HepG2 (cell line): Measurements from ENCODE around the gene PRRC2A. TPM values are rescaled to one million over a fixed set of nuclear protein-coding genes. Genes with fewer than 3 reads are reported as not detected.

Experiments
- ARID2 ChIP-seq: sonication (generic); formaldehyde crosslinking; IDR thresholded peaks from 2 replicates; pipeline ENCODE4 v1.8.1; 2022; ENCODE audit warnings: mild to moderate bottlenecking, missing genetic modification reagents, borderline replicate concordance
- ATF3 ChIP-seq: sonication (generic); formaldehyde crosslinking; IDR thresholded peaks from 2 replicates; pipeline ENCODE4 v1.4.0; 2020; ENCODE audit warnings: missing genetic modification reagents
- BCL6 ChIP-seq: IDR thresholded peaks from 2 replicates; pipeline ENCODE4 v1.6.1; 2016; ENCODE audit warnings: missing genetic modification reagents, missing compliant biosample characterization
- CERS6 ChIP-seq: sonication (generic); formaldehyde crosslinking; IDR thresholded peaks from 2 replicates; pipeline ENCODE4 v1.5.0; 2020; ENCODE audit warnings: missing genetic modification reagents
- DPF2 ChIP-seq: sonication (generic); formaldehyde crosslinking; IDR thresholded peaks from 2 replicates; pipeline ENCODE4 v1.4.0; 2020; ENCODE audit warnings: mild to moderate bottlenecking, low read depth, missing genetic modification reagents, borderline replicate concordance
- E2F2 ChIP-seq: sonication (generic); formaldehyde crosslinking; IDR thresholded peaks from 2 replicates; pipeline ENCODE4 v1.4.0; 2020; ENCODE audit warnings: missing genetic modification reagents, borderline replicate concordance
- ETV5 ChIP-seq: IDR thresholded peaks from 2 replicates; pipeline ENCODE4 v1.6.1; 2018; ENCODE audit warnings: missing biosample characterization, missing genetic modification reagents, inconsistent platforms, borderline replicate concordance
- IRF9 ChIP-seq: sonication (generic); formaldehyde crosslinking; IDR thresholded peaks from 2 replicates; pipeline ENCODE4 v1.8.0; 2022; ENCODE audit warnings: missing genetic modification reagents, mild to moderate bottlenecking, borderline replicate concordance
- KLF16 ChIP-seq, 2 experiments: sonication (generic) in 1 of 2; formaldehyde crosslinking in 1 of 2; IDR thresholded peaks; 2 replicates each; pipeline versions ENCODE4 v1.6.1 to v1.8.0; 2016 to 2023; ENCODE audit warnings: missing genetic modification reagents in 2 of 2, missing compliant biosample characterization in 1 of 2
- MED13 ChIP-seq: sonication (generic); formaldehyde crosslinking; IDR thresholded peaks from 2 replicates; pipeline ENCODE4 v1.5.0; 2020; ENCODE audit warnings: missing genetic modification reagents
- MXD3 ChIP-seq: IDR thresholded peaks from 2 replicates; pipeline ENCODE4 v1.6.1; 2016; ENCODE audit warnings: mild to moderate bottlenecking, missing biosample characterization, missing genetic modification reagents
- NPAS2 ChIP-seq: sonication (generic); formaldehyde crosslinking; IDR thresholded peaks from 2 replicates; pipeline ENCODE4 v1.8.0; 2022; ENCODE audit warnings: mild to moderate bottlenecking, missing genetic modification reagents, borderline replicate concordance
- POLR2AphosphoS2 ChIP-seq: IDR thresholded peaks from 2 replicates; pipeline ENCODE4 v1.6.1; 2011; ENCODE audit warnings: low read depth, low read length, improper control_type of control experiment
- SMAD9 ChIP-seq: sonication (generic); formaldehyde crosslinking; IDR thresholded peaks from 2 replicates; pipeline ENCODE4 v1.5.1; 2020; ENCODE audit warnings: mild to moderate bottlenecking, missing genetic modification reagents
- SOX6 ChIP-seq, 2 experiments: fragments of 450-650 bp in 1 of 2; sonication (generic) in 1 of 2; formaldehyde crosslinking in 1 of 2; IDR thresholded peaks; 2 replicates each; pipeline versions ENCODE4 v1.4.0 to v1.6.1; 2017 to 2020; ENCODE audit warnings: antibody characterized with exemption in 1 of 2, mild to moderate bottlenecking in 1 of 2, missing genetic modification reagents in 1 of 2
- THAP8 ChIP-seq: sonication (generic); formaldehyde crosslinking; IDR thresholded peaks from 2 replicates; pipeline ENCODE4 v1.5.1; 2020; ENCODE audit warnings: missing genetic modification reagents, mild to moderate bottlenecking, borderline replicate concordance
- ZNF33A ChIP-seq: sonication (generic); formaldehyde crosslinking; IDR thresholded peaks from 2 replicates; pipeline ENCODE4 v1.5.1; 2020; ENCODE audit warnings: missing genetic modification reagents, mild to moderate bottlenecking, moderate library complexity, borderline replicate concordance
- ZNF563 ChIP-seq: sonication (generic); formaldehyde crosslinking; IDR thresholded peaks from 2 replicates; pipeline ENCODE4 v1.8.0; 2022; ENCODE audit warnings: mild to moderate bottlenecking, moderate library complexity, missing genetic modification reagents
- ZNF644 ChIP-seq: IDR thresholded peaks from 2 replicates; pipeline ENCODE4 v1.6.1; 2016; ENCODE audit warnings: low read depth
- ZNF737 ChIP-seq: sonication (generic); formaldehyde crosslinking; IDR thresholded peaks from 2 replicates; pipeline ENCODE4 v1.5.0; 2020; ENCODE audit warnings: missing genetic modification reagents, mild to moderate bottlenecking, borderline replicate concordance
- ZNF740 ChIP-seq: sonication (generic); formaldehyde crosslinking; IDR thresholded peaks from 2 replicates; pipeline ENCODE4 v1.4.0; 2020; ENCODE audit warnings: missing genetic modification reagents
- ZNF747 ChIP-seq: sonication (generic); formaldehyde crosslinking; IDR thresholded peaks from 2 replicates; pipeline ENCODE4 v1.8.1; 2023; ENCODE audit warnings: missing genetic modification reagents, mild to moderate bottlenecking, borderline replicate concordance
- ZNF781 ChIP-seq: sonication (generic); formaldehyde crosslinking; IDR thresholded peaks from 2 replicates; pipeline ENCODE4 v1.5.1; 2020; ENCODE audit warnings: borderline replicate concordance, mild to moderate bottlenecking, missing genetic modification reagents; ENCODE audit errors: not compliant biosample characterization
- polyA plus RNA-seq, 8 experiments: library from polyadenylated mRNA; depleted of rRNA in 3 of 8; stranded (reverse) in 7 of 8; unstranded in 1 of 8; fragments of >200 nt; fragmentation: Illumina TruSeq in 4 of 8; extraction: Trizol in 4 of 8; gene quantifications; 2 replicates each; pipeline versions ENCODE4 v1.2.1 to v1.2.3, GENCODE V29; 2011 to 2016; ENCODE audit warnings: low read depth in 4 of 8, missing spikeins in 1 of 8, mixed read lengths in 1 of 8; ENCODE audit not compliant: insufficient read depth in 1 of 8
- total RNA-seq, 5 experiments: library from RNA; depleted of rRNA; stranded (reverse); fragments of >200 nt; fragmentation: Illumina TruSeq; extraction: Trizol; gene quantifications; 2 replicates each; pipeline ENCODE4 v1.2.3, GENCODE V29; 2016; ENCODE audit warnings: low read depth in 1 of 5

PRRC2A gene
- total and polyA plus RNA-seq, 2 of the 13 experiments (the other 11 are each of a cell fraction or from before 2014, with no cell fraction given): 38.9 to 47.4 TPM

- TF ChIP-seq MXD3 (CRISPR knock-in tag): peak; percentile 84
- TF ChIP-seq ZNF781: no peak
- TF ChIP-seq ZNF644 (CRISPR knock-in tag): no peak
- peak; percentile 60 for TF ChIP-seq ATF3 (CRISPR knock-in tag)
- TF ChIP-seq SMAD9 (CRISPR knock-in tag): no peak
- peak; percentile 69; the same call in 1 of the 2 replicates for TF ChIP-seq ZNF740
- TF ChIP-seq ZNF563: peak; percentile 70
- TF ChIP-seq ETV5: peak; percentile 93
- TF ChIP-seq BCL6 (CRISPR knock-in tag): no peak; the same call in 1 of the 2 replicates
- TF ChIP-seq ZNF737: no peak
- TF ChIP-seq IRF9 (CRISPR knock-in tag): peak; percentile 91
- peak; percentile 89; the same call in 1 of the 2 replicates for TF ChIP-seq E2F2 (CRISPR knock-in tag)
- no peak for TF ChIP-seq SOX6 (IDR thresholded peaks at IDR 0.05)
- TF ChIP-seq SOX6 (CRISPR knock-in tag; IDR thresholded peaks at IDR 0.05): no peak; the same call in 1 of the 2 replicates
- TF ChIP-seq CERS6: no peak
- TF ChIP-seq ZNF33A (CRISPR knock-in tag): 0 out of 2 replicates have a peak, but pooled peaks have one; percentile 72
- TF ChIP-seq DPF2 (CRISPR knock-in tag): no peak
- TF ChIP-seq THAP8 (CRISPR knock-in tag): no peak; the same call in 1 of the 2 replicates
- peak in 1 of 2 experiments; percentile 94; a peak in 1 of 4 replicates for TF ChIP-seq KLF16 (CRISPR knock-in tag; IDR thresholded peaks at IDR 0.05)
- TF ChIP-seq ZNF747 (CRISPR knock-in tag): 0 out of 2 replicates have a peak, but pooled peaks have one; percentile 33
- no peak for TF ChIP-seq POLR2AphosphoS2
- peak; percentile 80 for TF ChIP-seq ARID2
- TF ChIP-seq NPAS2: no peak
- TF ChIP-seq MED13: peak; percentile 55; the same call in 1 of the 2 replicates
These were observed 40.1 kb downstream of the PRRC2A start, which contains the start of gene C6orf47 (continued) for GRCh38 chr6:31660381-31661261.
